Activated CD4-positive, alpha-beta T cell treated with anti-CD3 and anti-CD28 coated beads, Interleukin-2, Interleukin-4, amounts not matched to agents 100 ng/mL and 50 ng/mL, durations not matched to agents 16 hours and 8 hours (primary cell): ENCODE results near the gene SNRPD3.
A peak's percentile ranks its signal among the peaks of the same experiment; 100 is the strongest.
"Not testable (repeated sequence)": the region's sequence is repeated elsewhere in the genome, so short reads cannot be mapped to it uniquely, and the experiment has no call there.

Experiments
- DNase-seq: peaks from one replicate; pipeline ENCODE4 v3.0.0-alpha.2; 2020; ENCODE audit warnings: low spot score

The SNRPD3 gene

GRCh38 chr22:24555165-24556039 is at the start of gene SNRPD3:
Gene SNRPD3 (plus strand): TSS chr22:24555999. CDS start chr22:24557675, 1,676 bp downstream.
- DNase-seq, result peak; percentile 100

DNA sequence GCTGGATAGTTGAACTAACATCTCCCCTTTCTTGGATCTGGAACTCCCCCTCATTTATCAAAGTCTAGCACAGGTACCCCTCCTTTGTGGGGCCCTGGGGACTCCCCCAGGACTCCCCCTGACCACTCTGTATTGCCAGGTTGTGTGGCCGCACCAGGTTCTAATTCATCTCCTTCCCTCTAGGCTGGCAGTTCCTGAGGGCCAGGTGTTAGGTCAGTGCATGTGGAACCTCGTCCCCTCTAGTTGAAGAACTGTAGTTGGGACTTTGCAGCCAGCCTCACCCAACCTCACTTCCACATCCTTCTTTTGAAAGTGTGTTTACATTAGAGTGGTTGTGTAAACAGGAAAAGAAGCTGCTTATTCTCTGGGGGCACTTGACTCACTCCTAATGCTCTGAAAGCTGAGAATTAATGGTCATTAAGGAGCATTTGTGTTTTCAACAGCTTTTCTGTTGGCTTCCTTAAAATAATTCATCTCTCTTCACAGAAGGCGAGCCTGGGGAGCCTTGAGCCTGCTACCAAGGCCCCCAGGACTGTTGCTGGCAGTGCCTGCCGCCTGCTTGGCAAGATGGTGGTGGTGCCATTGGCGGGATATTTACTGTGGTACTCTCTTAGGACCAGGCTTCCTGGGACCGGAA is 48.9 kb upstream of the SNRPD3 start:
- DNase-seq, result no peak

- DNase-seq, result no peak
These were observed 48.1 kb upstream of the SNRPD3 start for GRCh38 chr22:24507716-24508115.

- no peak for DNase-seq
These were observed 44.9 kb upstream of the SNRPD3 start for GRCh38 chr22:24510637-24511625.

GRCh38 chr22:24512043-24512442 is 43.8 kb upstream of the SNRPD3 start:
- no peak for DNase-seq

DNA sequence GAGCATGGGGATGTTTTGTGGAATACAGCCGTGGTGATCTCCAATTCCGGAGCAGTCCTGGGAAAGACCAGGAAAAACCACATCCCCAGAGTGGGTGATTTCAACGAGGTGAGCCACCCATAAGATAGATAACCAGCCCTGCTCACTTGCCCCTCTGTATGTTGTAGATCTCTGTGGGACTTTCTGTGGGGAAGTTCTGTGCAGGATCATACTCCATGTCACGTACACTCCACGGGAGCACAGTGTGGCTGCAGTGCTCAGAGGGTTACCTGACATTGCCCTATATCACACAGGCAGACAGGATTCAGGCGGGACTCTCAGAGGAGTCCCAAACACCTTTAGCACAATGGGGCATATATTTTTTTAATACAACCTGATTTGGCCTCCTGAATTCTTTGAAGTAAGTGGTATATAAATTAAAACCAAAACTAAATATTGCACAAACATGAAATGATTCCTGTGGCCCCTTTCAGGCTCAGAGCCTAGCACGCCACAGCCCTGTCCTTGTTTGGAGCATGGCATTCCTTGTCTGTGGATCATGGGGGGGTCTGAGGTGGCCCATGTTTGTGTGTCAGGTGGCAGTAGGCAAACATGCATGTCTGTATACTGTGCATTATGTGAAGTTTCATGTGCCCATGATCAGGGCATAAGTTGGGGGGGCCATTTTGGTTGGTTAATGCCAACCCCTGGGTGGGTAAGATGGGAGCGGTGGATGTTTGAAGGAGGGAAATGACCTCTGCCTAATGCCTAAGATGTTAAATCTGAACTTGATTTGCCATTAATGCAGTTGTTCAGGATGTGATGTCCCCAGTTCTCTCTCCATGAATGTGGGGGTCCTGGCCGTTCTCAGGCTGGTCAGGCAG is 42.2 kb upstream of the SNRPD3 start:
- no peak for DNase-seq

GRCh38 chr22:24514241-24515026 is 41.4 kb upstream of the SNRPD3 start:
- peak; percentile 19 for DNase-seq

DNA sequence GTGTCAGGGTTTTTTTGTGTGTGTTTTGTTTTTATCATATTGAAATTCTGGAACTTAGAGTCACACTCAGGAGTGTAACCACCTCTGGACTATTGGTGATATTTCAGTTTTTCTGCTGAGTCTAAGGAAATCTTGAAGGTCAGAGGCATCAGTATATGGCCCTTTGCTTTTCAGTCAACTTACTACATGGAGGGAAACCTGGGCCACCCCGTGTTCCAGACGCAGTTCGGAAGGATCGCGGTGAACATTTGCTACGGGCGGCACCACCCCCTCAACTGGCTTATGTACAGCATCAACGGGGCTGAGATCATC is 40.8 kb upstream of the SNRPD3 start:
- DNase-seq, result no peak

- peak; percentile 18 for DNase-seq
These were observed 39.5 kb upstream of the SNRPD3 start for GRCh38 chr22:24516301-24516737.

GRCh38 chr22:24517446-24517845 is 38.4 kb upstream of the SNRPD3 start:
- DNase-seq, result no peak

GRCh38 chr22:24518228-24518627 is 37.6 kb upstream of the SNRPD3 start:
- DNase-seq, result no peak

DNA sequence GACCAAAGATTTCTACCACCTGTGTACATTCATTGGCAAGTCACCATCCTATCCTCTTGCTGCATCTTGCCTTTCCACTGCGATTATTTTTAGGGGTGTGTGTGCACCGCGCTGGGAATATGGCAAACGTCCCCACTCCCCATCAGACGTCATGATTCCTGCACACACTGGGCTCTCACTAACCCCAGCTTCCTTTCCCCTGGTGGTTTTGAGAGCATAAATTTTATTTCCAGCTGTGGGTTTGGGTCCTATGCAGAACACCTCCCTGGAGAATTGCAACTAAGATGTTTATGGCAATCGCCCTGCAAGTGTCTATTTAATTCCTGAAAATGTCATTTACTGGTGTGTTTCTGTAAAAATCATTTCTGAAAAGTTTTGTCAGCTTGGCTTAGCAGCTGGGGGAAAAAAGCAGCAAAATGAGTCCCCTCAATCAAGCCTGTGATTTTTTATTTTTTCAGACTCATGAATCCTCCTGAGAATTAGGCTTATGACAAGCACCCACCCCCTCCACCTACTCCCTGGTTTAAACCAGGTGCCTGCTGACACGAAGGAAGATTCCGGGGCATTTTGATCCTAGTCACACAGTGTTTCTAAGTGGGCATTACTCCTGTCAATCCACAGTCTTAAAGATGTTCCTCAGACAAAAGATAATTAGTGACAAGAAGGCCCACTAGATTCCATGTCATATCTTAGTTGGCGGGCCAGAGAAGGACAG is 36.9 kb upstream of the SNRPD3 start:
- no peak for DNase-seq

DNA sequence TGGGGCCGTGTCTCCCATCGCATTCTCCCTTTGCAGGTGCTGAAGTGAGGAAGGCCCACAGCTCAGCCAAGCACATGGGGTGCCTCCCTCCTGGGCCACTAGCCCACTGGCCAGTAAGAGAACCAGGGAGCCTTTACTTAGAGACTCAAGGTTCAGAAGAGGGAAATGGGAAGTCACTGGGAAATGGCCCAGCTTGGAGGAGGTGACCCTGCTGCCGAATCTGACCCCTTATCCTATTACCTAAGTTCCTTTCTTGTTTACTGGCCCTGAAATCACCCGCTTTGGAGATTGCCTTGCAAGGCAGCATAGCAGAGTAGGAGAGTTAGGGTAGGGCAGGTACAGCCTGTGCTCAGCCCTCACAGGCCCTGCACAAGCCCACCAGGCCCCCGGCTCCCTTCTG is 36.3 kb upstream of the SNRPD3 start:
- DNase-seq, result no peak

DNA sequence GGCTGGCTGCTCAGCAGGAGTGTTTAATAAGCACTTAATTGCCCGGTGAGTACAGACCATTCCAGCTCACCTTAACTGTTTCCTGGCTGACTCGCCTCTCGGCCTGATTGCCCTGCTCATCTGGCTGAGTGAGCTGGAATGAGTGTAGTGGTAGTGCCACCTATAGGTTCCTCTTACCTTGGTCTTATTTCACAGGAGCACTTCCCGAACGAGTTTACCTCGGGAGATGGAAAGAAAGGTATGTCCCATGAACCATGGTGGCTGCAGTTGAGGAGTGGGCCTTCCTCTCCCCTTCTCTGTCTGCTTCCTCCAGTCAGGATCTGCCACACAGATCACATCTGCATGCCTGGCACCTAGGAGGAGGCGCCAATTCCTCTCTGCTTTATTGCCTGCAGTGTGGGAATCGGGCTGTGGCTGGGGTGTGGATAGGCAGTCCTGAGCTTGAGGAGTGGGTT is 34.0 kb upstream of the SNRPD3 start:
- DNase-seq, result peak; percentile 73

DNA sequence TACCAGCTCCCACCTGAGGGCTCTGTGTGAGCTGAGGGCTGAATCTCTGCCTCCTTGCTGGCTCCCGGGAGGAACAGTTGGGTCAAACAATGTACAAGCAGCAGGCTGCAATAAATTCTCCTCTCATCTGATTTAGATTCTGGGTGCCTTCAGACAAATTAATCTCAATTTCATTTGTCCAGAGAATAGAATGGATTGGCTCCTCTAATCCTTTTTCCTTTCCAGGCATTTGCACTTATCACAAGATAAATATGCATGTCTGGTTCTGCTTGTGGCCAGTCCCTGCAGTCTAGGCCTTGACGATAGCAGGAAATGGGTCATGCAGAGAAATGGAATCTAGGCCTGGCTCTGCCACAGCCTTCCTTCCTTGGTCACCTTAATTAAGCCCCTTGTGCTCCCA is 31.9 kb upstream of the SNRPD3 start:
- no peak for DNase-seq

DNA sequence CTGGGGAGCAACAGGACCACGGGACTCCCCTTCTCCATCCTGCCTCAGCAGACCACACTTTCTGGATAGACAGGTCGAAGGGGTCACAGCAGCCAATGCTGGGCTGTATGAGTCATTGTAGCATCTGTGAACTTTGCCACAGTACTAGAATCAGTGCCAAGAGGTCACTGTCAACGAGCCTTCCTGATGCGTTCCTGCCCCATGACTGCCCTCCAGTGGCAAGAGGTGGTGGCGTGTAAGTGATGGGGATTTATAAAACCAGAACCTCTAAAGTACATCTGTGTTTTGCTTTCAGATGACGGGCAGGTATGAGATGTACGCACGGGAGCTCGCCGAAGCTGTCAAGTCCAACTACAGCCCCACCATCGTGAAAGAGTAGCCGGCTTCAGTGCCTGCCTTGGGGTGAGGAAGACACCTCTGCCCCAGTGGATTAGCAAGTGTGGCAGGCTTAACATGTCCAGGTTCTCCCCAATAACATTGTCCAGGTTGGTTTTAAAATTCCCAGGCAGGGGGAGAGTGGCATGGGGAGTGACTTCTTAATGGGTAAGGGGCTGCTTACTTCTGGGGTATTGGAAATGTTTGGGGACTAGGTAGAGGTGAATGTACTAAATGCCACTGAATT is 30.3 kb upstream of the SNRPD3 start:
- DNase-seq, result peak; percentile 90

DNA sequence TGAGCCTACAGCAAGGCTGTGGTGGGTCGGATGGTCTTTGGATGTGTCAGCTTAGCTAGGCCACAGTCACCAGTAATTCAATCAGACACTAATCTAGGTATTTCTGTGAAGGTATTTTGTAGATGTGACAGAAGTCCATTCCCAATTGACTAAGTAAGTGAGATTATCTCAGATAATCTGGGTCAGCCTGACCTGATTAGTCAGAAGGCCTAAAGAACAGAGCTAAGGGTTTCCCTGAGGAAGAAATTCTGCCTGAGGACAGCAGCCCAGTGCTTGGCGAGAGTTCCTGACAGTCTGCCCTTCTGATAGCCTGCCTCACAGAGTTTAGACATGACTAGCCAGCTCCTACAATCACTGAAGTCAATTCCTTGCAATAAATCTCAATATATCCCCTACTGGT is 29.6 kb upstream of the SNRPD3 start:
- no peak for DNase-seq

- no peak for DNase-seq
These were observed 25.9 kb upstream of the SNRPD3 start for GRCh38 chr22:24529898-24530297.

- not testable (repeated sequence) for DNase-seq
These were observed 24.8 kb upstream of the SNRPD3 start for GRCh38 chr22:24530968-24531367.
